Smooth muscle cell (in vitro differentiated cells): ENCODE data around the gene PCLAF. TPM values are rescaled to one million over a fixed set of nuclear protein-coding genes. Genes with fewer than 3 reads are reported as not detected.

Experiments
- DNase-seq: peaks from one replicate; lab custom pipeline; 2025; ENCODE audit not compliant: unreplicated experiment; lab: John Stamatoyannopoulos, UW
- H2AFZ ChIP-seq: fragments of 200-600 bp; sonication (generic); 2 replicates; pipeline ENCODE4 v1.6.0; 2016; ENCODE audit warnings: antibody characterized with exemption, low read depth, mild to moderate bottlenecking
- H3F3A ChIP-seq: fragments of 200-600 bp; sonication (generic); 2 replicates; pipeline ENCODE4 v1.6.0; 2017; ENCODE audit warnings: antibody characterized with exemption, low read depth
- H3K27ac ChIP-seq: fragments of 200-600 bp; sonication (generic); 2 replicates; pipeline ENCODE4 v1.5.1; 2016; ENCODE audit warnings: low read depth, mild to moderate bottlenecking
- H3K27me3 ChIP-seq: fragments of 200-600 bp; sonication (generic); 2 replicates; pipeline ENCODE4 v1.6.1; 2016; ENCODE audit warnings: low read depth, mild to moderate bottlenecking
- H3K36me3 ChIP-seq: fragments of 200-600 bp; sonication (generic); 2 replicates; pipeline ENCODE4 v1.5.1; 2016; ENCODE audit warnings: low read depth
- H3K4me1 ChIP-seq: fragments of 200-600 bp; sonication (generic); 2 replicates; pipeline ENCODE4 v1.5.1; 2016; ENCODE audit warnings: low read depth
- H3K4me2 ChIP-seq: fragments of 200-600 bp; sonication (generic); 2 replicates; pipeline ENCODE4 v1.6.0; 2016; ENCODE audit warnings: mild to moderate bottlenecking
- H3K4me3 ChIP-seq: fragments of 200-600 bp; sonication (generic); 2 replicates; pipeline ENCODE4 v1.5.1; 2016; ENCODE audit warnings: mild to moderate bottlenecking
- H3K79me2 ChIP-seq: fragments of 200-600 bp; sonication (generic); 2 replicates; pipeline ENCODE4 v1.6.0; 2016; ENCODE audit warnings: low read depth, mild to moderate bottlenecking
- H3K9ac ChIP-seq: fragments of 200-600 bp; sonication (generic); 2 replicates; pipeline ENCODE4 v1.6.0; 2016; ENCODE audit warnings: low read depth
- H3K9me3 ChIP-seq: fragments of 200-600 bp; sonication (generic); replicated peaks from 2 replicates; pipeline ENCODE4 v1.5.1; 2016; ENCODE audit warnings: low read depth
- H4K20me1 ChIP-seq: fragments of 200-600 bp; sonication (generic); 2 replicates; pipeline ENCODE4 v1.6.0; 2016; ENCODE audit warnings: low read depth
- WGBS: methylation state at CpG from one replicate; pipeline ENCODE4 v1.1.7; 2016; ENCODE audit warnings: low lambda C conversion rate; 5-methylcytosine and 5-hydroxymethylcytosine counted together
- polyA plus RNA-seq: library from polyadenylated mRNA; unstranded; fragments of >200 nt; fragmentation: Nextera tagmentation; extraction: Ambion mirVana; gene quantifications from 2 replicates; pipeline ENCODE4 v1.2.1, GENCODE V29; 2016
- total RNA-seq: library from RNA; depleted of rRNA; stranded (reverse); fragments of >200 nt; gene quantifications from 2 replicates; pipeline ENCODE4 v1.2.3, GENCODE V29; 2014
- TF ChIP-seq, protein P1 (sequence below): fragments of 200-600 bp; sonication (generic); IDR thresholded peaks from 2 replicates; pipeline ENCODE4 v1.5.1; 2017; ENCODE audit warnings: borderline replicate concordance, mild to moderate bottlenecking, antibody characterized with exemption; ENCODE audit not compliant: insufficient read depth, poor library complexity, severe bottlenecking

The PCLAF gene
- total and polyA plus RNA-seq, 2 experiments from 2014 or later, result 19.0 to 30.7 TPM

DNA sequence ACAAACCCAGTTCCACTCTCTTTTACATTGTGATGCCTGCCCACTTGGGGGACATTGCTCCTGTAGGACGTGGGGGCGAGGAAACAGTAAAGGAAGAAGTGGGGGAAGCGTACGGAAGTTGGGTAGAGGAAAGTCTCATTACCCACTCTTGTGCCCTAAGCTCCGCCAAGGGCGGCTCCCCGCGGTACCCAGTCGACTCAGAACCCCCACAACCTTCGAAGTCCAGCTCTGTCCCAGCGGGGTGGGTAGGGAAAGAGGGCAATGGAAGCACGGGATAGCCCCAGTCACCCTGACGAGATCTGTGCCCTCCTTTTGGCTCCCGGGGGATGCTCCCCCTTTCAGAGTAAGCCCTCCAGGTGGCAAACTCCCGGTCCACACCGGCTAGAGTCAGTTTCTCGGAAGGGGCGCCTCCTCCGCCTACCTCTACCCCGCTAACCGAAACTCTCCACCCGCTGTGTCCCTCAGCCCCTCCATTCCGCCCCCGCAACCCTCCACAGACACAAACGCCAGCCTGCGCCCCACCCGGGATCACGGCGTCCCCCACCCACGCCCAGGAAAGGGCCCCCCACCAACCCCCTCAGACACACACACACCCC is 25.8 kb downstream of the PCLAF start:
- Histone ChIP-seq H4K20me1 (peaks cover 24% of the 10 kb centered on the region), H3K9ac (peak overlapping the region; percentile 51), H2AFZ (peak overlapping the region; percentile 72), H3K36me3 (no peaks in the 10 kb centered on the region), H3K79me2 (peaks cover 51% of the 10 kb centered on the region), H3K9me3 (no peaks in the 10 kb centered on the region), H3F3A (peaks cover 8% of the 10 kb centered on the region), H3K27ac (peak overlapping the region; percentile 87), H3K27me3 (no peaks in the 10 kb centered on the region), H3K4me1 (peaks cover 11% of the 10 kb centered on the region), H3K4me3 (peak overlapping the region; percentile 89), H3K4me2 (peak overlapping the region; percentile 94)
- TF ChIP-seq, protein P1, sequence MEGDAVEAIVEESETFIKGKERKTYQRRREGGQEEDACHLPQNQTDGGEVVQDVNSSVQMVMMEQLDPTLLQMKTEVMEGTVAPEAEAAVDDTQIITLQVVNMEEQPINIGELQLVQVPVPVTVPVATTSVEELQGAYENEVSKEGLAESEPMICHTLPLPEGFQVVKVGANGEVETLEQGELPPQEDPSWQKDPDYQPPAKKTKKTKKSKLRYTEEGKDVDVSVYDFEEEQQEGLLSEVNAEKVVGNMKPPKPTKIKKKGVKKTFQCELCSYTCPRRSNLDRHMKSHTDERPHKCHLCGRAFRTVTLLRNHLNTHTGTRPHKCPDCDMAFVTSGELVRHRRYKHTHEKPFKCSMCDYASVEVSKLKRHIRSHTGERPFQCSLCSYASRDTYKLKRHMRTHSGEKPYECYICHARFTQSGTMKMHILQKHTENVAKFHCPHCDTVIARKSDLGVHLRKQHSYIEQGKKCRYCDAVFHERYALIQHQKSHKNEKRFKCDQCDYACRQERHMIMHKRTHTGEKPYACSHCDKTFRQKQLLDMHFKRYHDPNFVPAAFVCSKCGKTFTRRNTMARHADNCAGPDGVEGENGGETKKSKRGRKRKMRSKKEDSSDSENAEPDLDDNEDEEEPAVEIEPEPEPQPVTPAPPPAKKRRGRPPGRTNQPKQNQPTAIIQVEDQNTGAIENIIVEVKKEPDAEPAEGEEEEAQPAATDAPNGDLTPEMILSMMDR, result no peak
- WGBS, result 3% methylated on average over 28 of the region's 30 CpGs
- DNase-seq, result no peak

DNA sequence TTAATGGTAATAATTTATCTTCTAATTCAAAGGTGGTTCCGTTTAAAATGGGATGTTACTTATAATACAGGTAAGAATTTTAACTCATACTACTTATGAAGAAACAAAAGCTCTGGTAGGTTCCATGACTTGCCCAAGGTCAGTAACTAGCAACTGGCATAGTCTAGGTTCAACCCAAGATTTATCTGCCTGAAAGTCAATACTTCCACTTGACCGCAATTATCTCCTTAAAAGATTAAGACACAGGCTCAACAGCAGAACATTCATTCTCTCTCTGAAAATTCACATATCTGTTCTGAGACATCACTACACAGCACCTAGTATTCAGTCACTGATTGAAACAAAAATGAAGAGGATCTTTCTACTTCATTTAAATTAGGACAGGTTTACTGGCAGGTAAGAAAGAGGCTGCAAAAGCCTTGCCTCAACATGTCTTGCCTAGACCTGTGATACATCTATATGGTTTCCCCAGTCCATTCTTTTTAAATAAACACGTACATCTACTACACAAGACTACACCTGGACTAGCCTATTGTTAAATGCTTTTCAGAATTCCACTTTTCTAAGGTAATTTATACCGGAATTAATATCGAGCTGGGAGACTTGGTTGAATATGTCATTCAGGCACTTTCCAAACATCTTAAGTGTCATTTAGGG is 26.4 kb downstream of the PCLAF start:
- no peak for DNase-seq
- Histone ChIP-seq H3K9ac (peak overlapping the region; percentile 51), H3F3A (peaks cover 8% of the 10 kb centered on the region), H3K27ac (peak overlapping the region; percentile 87), H3K4me1 (peaks cover 11% of the 10 kb centered on the region), H4K20me1 (peaks cover 31% of the 10 kb centered on the region), H3K27me3 (no peaks in the 10 kb centered on the region), H3K9me3 (no peaks in the 10 kb centered on the region), H3K4me3 (peak overlapping the region; percentile 89), H3K4me2 (peak overlapping the region; percentile 94), H3K36me3 (no peaks in the 10 kb centered on the region), H3K79me2 (peaks cover 57% of the 10 kb centered on the region), H2AFZ (peak overlapping the region; percentile 72)
- TF ChIP-seq, protein P1, result no peak
- 31% methylated on average over 5 of the region's 5 CpGs for WGBS

- H3K27me3 ChIP-seq, result no peaks in the 10 kb centered on the region
- no peak overlapping the region for H3K4me3 ChIP-seq
- H3K9me3 ChIP-seq, result no peaks in the 10 kb centered on the region
- peaks cover 93% of the 10 kb centered on the region for H3K79me2 ChIP-seq
- peaks cover under 1% of the 10 kb centered on the region for H3F3A ChIP-seq
- peaks cover 7% of the 10 kb centered on the region for H3K4me1 ChIP-seq
- H3K27ac ChIP-seq, result no peak overlapping the region
- no peak overlapping the region for H2AFZ ChIP-seq
- 91% methylated on average over 7 of the region's 7 CpGs for WGBS
- H4K20me1 ChIP-seq, result peaks cover 66% of the 10 kb centered on the region
- H3K4me2 ChIP-seq, result no peak overlapping the region
- TF ChIP-seq, protein P1, result no peak
- H3K9ac ChIP-seq, result no peak overlapping the region
- H3K36me3 ChIP-seq, result no peaks in the 10 kb centered on the region
- no peak for DNase-seq
These were observed 30.0 kb downstream of the PCLAF start for GRCh38 chr15:64351265-64351664.

- H3K4me1 ChIP-seq, result peaks cover 9% of the 10 kb centered on the region
- H3K4me3 ChIP-seq, result no peak overlapping the region
- no peak for DNase-seq
- no peaks in the 10 kb centered on the region for H3K36me3 ChIP-seq
- WGBS, result 93% methylated on average over 2 of the region's 2 CpGs
- H3K27ac ChIP-seq, result no peak overlapping the region
- H3K4me2 ChIP-seq, result no peak overlapping the region
- peaks cover 99% of the 10 kb centered on the region for H3K79me2 ChIP-seq
- no peak overlapping the region for H2AFZ ChIP-seq
- H3K27me3 ChIP-seq, result no peaks in the 10 kb centered on the region
- H3F3A ChIP-seq, result no peaks in the 10 kb centered on the region
- TF ChIP-seq, protein P1, result no peak
- no peaks in the 10 kb centered on the region for H3K9me3 ChIP-seq
- no peak overlapping the region for H3K9ac ChIP-seq
- peaks cover 82% of the 10 kb centered on the region for H4K20me1 ChIP-seq
These were observed 31.9 kb downstream of the PCLAF start for GRCh38 chr15:64349375-64349774.
